Stimulated activated CD4-positive, alpha-beta T cell treated with anti-CD3 and anti-CD28 coated beads, Interleukin-12 subunit alpha, Interleukin-12 subunit beta, amount 100 ng/mL, for 4 hours (primary cell): Measurements from ENCODE around the gene SLIT1.

Experiments
- DNase-seq: peaks from one replicate; pipeline ENCODE4 v3.0.0-alpha.2; 2020

Gene SLIT1

GRCh38 chr10:96949039-96949683 lies 236.6 kb downstream of the SLIT1 start:
- DNase-seq = no peak
